IMR-90 (cell line): ENCODE data around the gene CACNA2D3. TPM values are rescaled to one million over a fixed set of nuclear protein-coding genes. Genes with fewer than 3 reads are reported as not detected.

Source experiments
- ATAC-seq: fragments of 200-7000 bp; cut with Tn5 transposase; 2 replicates; pipeline ENCODE4 v1.9.1; 2020; ENCODE audit warnings: low read depth, mild to moderate bottlenecking, moderate library complexity
- BruUV-seq: library from RNA; stranded (reverse); fragments of 400-500 nt; replicated peaks from 2 replicates; lab custom pipeline; 2021; lab: Mats Ljungman, UMichigan
- CTCF ChIA-PET: fragments of 300-600 bp; formaldehyde crosslinking; extraction: SDS; loops from one replicate; lab custom pipeline; 2021; ENCODE audit warnings: antibody characterized with exemption; lab: Yijun Ruan, JAX
- POLR2A ChIA-PET: fragments of 300-600 bp; sonication (Branson Sonifier 250); formaldehyde crosslinking; loops from one replicate; lab custom pipeline; 2022; ENCODE audit warnings: antibody characterized with exemption; ENCODE audit not compliant: unreplicated experiment; lab: Charles Lee
- DNase-seq: peaks from one replicate; pipeline ENCODE4 v3.0.0; 2013
- H2AFZ ChIP-seq: replicated peaks from 2 replicates; pipeline ENCODE3; 2013; ENCODE audit warnings: low read length, mild to moderate bottlenecking; ENCODE audit not compliant: poor library complexity
- H2AK5ac ChIP-seq: 2 replicates; pipeline ENCODE4 v1.6.1; 2013; ENCODE audit warnings: low read depth, low read length, inconsistent platforms
- H2AK9ac ChIP-seq: replicated peaks from 2 replicates; pipeline ENCODE3; 2013; ENCODE audit warnings: mild to moderate bottlenecking, low read depth, low read length, moderate library complexity; ENCODE audit not compliant: poor library complexity
- H2BK120ac ChIP-seq: 2 replicates; pipeline ENCODE4 v1.6.1; 2013; ENCODE audit warnings: low read depth, low read length, inconsistent platforms
- H2BK15ac ChIP-seq: 3 replicates; pipeline ENCODE4 v1.6.1; 2013; ENCODE audit warnings: low read depth, low read length, inconsistent platforms
- H2BK20ac ChIP-seq: 2 replicates; pipeline ENCODE4 v1.6.1; 2013; ENCODE audit warnings: low read depth, mild to moderate bottlenecking, inconsistent platforms, low read length, moderate library complexity
- H2BK5ac ChIP-seq: 2 replicates; pipeline ENCODE4 v1.6.1; 2013; ENCODE audit warnings: mild to moderate bottlenecking, low read depth, low read length, inconsistent platforms; ENCODE audit not compliant: poor library complexity, severe bottlenecking
- H3K14ac ChIP-seq: replicated peaks from 2 replicates; pipeline ENCODE4 v1.6.1; 2013; ENCODE audit warnings: low read depth, low read length, inconsistent platforms
- H3K18ac ChIP-seq: 2 replicates; pipeline ENCODE4 v1.6.1; 2013; ENCODE audit warnings: low read depth, low read length, control low read depth
- H3K23ac ChIP-seq: 2 replicates; pipeline ENCODE4 v1.6.1; 2013; ENCODE audit warnings: low read depth, low read length, inconsistent platforms
- H3K27ac ChIP-seq: 2 replicates; pipeline ENCODE4 v1.5.1; 2013; ENCODE audit warnings: mild to moderate bottlenecking, control low read depth, low read length; ENCODE audit not compliant: insufficient read depth
- H3K27me3 ChIP-seq: 2 replicates; pipeline ENCODE4 v1.6.1; 2013; ENCODE audit warnings: low read length; ENCODE audit not compliant: control insufficient read depth, insufficient read depth
- H3K36me3 ChIP-seq: 2 replicates; pipeline ENCODE4 v1.6.1; 2013; ENCODE audit warnings: low read length, mixed read lengths; ENCODE audit not compliant: control insufficient read depth, insufficient read depth
- H3K4ac ChIP-seq: 2 replicates; pipeline ENCODE4 v1.6.1; 2013; ENCODE audit warnings: low read depth, low read length, inconsistent platforms
- H3K4me1 ChIP-seq: 2 replicates; pipeline ENCODE4 v1.6.1; 2013; ENCODE audit warnings: low read length, mixed read lengths; ENCODE audit not compliant: control insufficient read depth, insufficient read depth
- H3K4me2 ChIP-seq: 2 replicates; pipeline ENCODE4 v1.6.1; 2013; ENCODE audit warnings: low read depth, mild to moderate bottlenecking, control low read depth, low read length, moderate library complexity
- H3K4me3 ChIP-seq: 2 replicates; pipeline ENCODE4 v1.5.1; 2013; ENCODE audit warnings: low read depth, mild to moderate bottlenecking, control low read depth, low read length, moderate library complexity; ENCODE audit not compliant: insufficient read depth
- H3K56ac ChIP-seq: 2 replicates; pipeline ENCODE4 v1.6.1; 2013; ENCODE audit warnings: low read length, inconsistent platforms; ENCODE audit not compliant: insufficient read depth; ENCODE audit errors: extremely low read depth
- H3K79me1 ChIP-seq, 2 experiments: 2 replicates each; pipeline ENCODE4 v1.6.1; 2013; ENCODE audit warnings: low read length in 2 of 2, inconsistent platforms in 1 of 2, low read depth in 1 of 2
- H3K9ac ChIP-seq: 2 replicates; pipeline ENCODE4 v1.6.1; 2013; ENCODE audit warnings: low read depth, low read length, control low read depth
- H3K9me1 ChIP-seq: 2 replicates; pipeline ENCODE4 v1.6.1; 2013; ENCODE audit warnings: low read length, inconsistent platforms; ENCODE audit not compliant: insufficient read depth
- H3K9me3 ChIP-seq: 2 replicates; pipeline ENCODE4 v1.6.1; 2013; ENCODE audit warnings: low read length; ENCODE audit not compliant: control insufficient read depth, insufficient read depth
- H4K20me1 ChIP-seq: 2 replicates; pipeline ENCODE4 v1.6.1; 2013; ENCODE audit warnings: low read length, inconsistent platforms; ENCODE audit not compliant: insufficient read depth
- H4K5ac ChIP-seq: 2 replicates; pipeline ENCODE4 v1.6.1; 2013; ENCODE audit warnings: mild to moderate bottlenecking, low read depth, low read length, control low read depth
- H4K8ac ChIP-seq, 2 experiments: 2 replicates each; pipeline ENCODE4 v1.6.1; 2013; ENCODE audit warnings: low read depth in 2 of 2, low read length in 2 of 2, control low read depth in 1 of 2, inconsistent platforms in 1 of 2
- H4K91ac ChIP-seq: 2 replicates; pipeline ENCODE4 v1.6.1; 2013; ENCODE audit warnings: low read depth, low read length, inconsistent platforms; ENCODE audit not compliant: insufficient read depth
- BHLHE40 ChIP-seq: fragments of 150-350 bp; IDR thresholded peaks from 2 replicates; pipeline ENCODE4 v1.6.1; 2016; ENCODE audit warnings: mild to moderate bottlenecking, low read depth, low read length
- CEBPB ChIP-seq: IDR thresholded peaks from 2 replicates; pipeline ENCODE4 v1.6.1; 2012; ENCODE audit warnings: low read depth, low read length, improper control_type of control experiment
- CHD1 ChIP-seq: IDR thresholded peaks from 2 replicates; pipeline ENCODE4 v1.6.1; 2012; ENCODE audit warnings: low read depth, low read length, improper control_type of control experiment
- CTCF ChIP-seq: conservative IDR thresholded peaks from 2 replicates; pipeline ENCODE4 v1.5.1; 2012; ENCODE audit warnings: mild to moderate bottlenecking, low read depth, low read length, improper control_type of control experiment
- ELK1 ChIP-seq: fragments of 150-350 bp; IDR thresholded peaks from 2 replicates; pipeline ENCODE4 v1.6.1; 2016; ENCODE audit warnings: low read depth, mild to moderate bottlenecking, low read length, moderate library complexity, borderline replicate concordance
- FOS ChIP-seq: fragments of 150-350 bp; IDR thresholded peaks from 2 replicates; pipeline ENCODE4 v1.6.1; 2016; ENCODE audit warnings: low read depth, low read length
- MAFK ChIP-seq: IDR thresholded peaks from 2 replicates; pipeline ENCODE4 v1.6.1; 2012; ENCODE audit warnings: low read depth, low read length, improper control_type of control experiment
- MAZ ChIP-seq: IDR thresholded peaks from 2 replicates; pipeline ENCODE4 v1.6.1; 2012; ENCODE audit warnings: low read depth, mild to moderate bottlenecking, low read length, improper control_type of control experiment, moderate library complexity, borderline replicate concordance
- MXI1 ChIP-seq: IDR thresholded peaks from 2 replicates; pipeline ENCODE4 v1.6.1; 2012; ENCODE audit warnings: low read depth, mild to moderate bottlenecking, low read length, moderate library complexity, borderline replicate concordance
- NFE2L2 ChIP-seq: fragments of 150-350 bp; IDR thresholded peaks from 2 replicates; pipeline ENCODE4 v1.6.1; 2016; ENCODE audit warnings: low read depth, mild to moderate bottlenecking, low read length
- POLR2A ChIP-seq: IDR thresholded peaks from 2 replicates; pipeline ENCODE4 v1.6.1; 2012; ENCODE audit warnings: mild to moderate bottlenecking, low read depth, low read length
- RAD21 ChIP-seq: IDR thresholded peaks from 2 replicates; pipeline ENCODE4 v1.6.1; 2012; ENCODE audit warnings: low read length, improper control_type of control experiment
- RCOR1 ChIP-seq: IDR thresholded peaks from 2 replicates; pipeline ENCODE4 v1.6.1; 2012; ENCODE audit warnings: mild to moderate bottlenecking, low read length, improper control_type of control experiment; ENCODE audit not compliant: insufficient replicate concordance
- RFX5 ChIP-seq: IDR thresholded peaks from 2 replicates; pipeline ENCODE4 v1.8.0; 2012; ENCODE audit warnings: low read depth, mild to moderate bottlenecking, low read length, moderate library complexity
- SMC3 ChIP-seq: fragments of 150-350 bp; IDR thresholded peaks from 2 replicates; pipeline ENCODE4 v1.6.1; 2016; ENCODE audit warnings: low read depth, mild to moderate bottlenecking, antibody characterized with exemption, low read length, moderate library complexity
- USF2 ChIP-seq: fragments of 150-350 bp; IDR thresholded peaks from 2 replicates; pipeline ENCODE4 v1.6.1; 2017; ENCODE audit warnings: mild to moderate bottlenecking, antibody characterized with exemption, low read length, low read depth
- WGBS, 2 experiments: methylation state at CpG; one replicate each; pipeline versions ENCODE4 v1.1.5 to v1.1.7; 2013; ENCODE audit warnings: missing lambda C conversion rate in 2 of 2; ENCODE audit not compliant: insufficient read length in 1 of 2; ENCODE audit errors: extremely low coverage in 2 of 2; 5-methylcytosine and 5-hydroxymethylcytosine counted together
- dilution Hi-C: fragments of 300-500 bp; cut with HindIII; formaldehyde crosslinking; loops from one replicate; pipeline ENCODE4 v1.14.3; 2018; ENCODE audit warnings: low sequenced_read_pairs; ENCODE audit not compliant: unreplicated experiment
- in situ Hi-C: fragments of 300-500 bp; cut with MboI; formaldehyde crosslinking; loops from 3 replicates; pipeline ENCODE4 v1.14.3; 2019; ENCODE audit warnings: low sequenced_read_pairs, inconsistent platforms, mixed read lengths
- intact Hi-C: fragments of 100-400 bp; cut with micrococcal nuclease; formaldehyde crosslinking; loops from 2 replicates; pipeline ENCODE4 v1.10.0; 2022
- polyA plus RNA-seq, 3 experiments: library from polyadenylated mRNA; depleted of rRNA; stranded (reverse); fragments of >200 nt; gene quantifications; 2 replicates each; pipeline ENCODE4 v1.2.3, GENCODE V29; 2012; ENCODE audit warnings: low replicate concordance in 1 of 3
- total RNA-seq: library from RNA; depleted of rRNA; stranded (reverse); fragments of >200 nt; gene quantifications from 2 replicates; pipeline ENCODE4 v1.2.3, GENCODE V29; 2012

Gene CACNA2D3
- total and polyA plus RNA-seq, 2 of the 4 experiments (the other 2 are of a cell fraction) = 0.36 to 0.41 TPM

- no peak for TF ChIP-seq MAZ
- TF ChIP-seq USF2 = no peak
- TF ChIP-seq CHD1 = no peak
- TF ChIP-seq ELK1 = no peak
- no peak for TF ChIP-seq NFE2L2
- TF ChIP-seq BHLHE40 = no peak
- TF ChIP-seq RAD21 = no peak
- TF ChIP-seq MXI1 = no peak
- no peak for TF ChIP-seq MAFK
- TF ChIP-seq RFX5 = no peak
- no peak for TF ChIP-seq RCOR1
- no peak for TF ChIP-seq CEBPB
- TF ChIP-seq SMC3 = no peak
- no peak for TF ChIP-seq FOS
- no peak for TF ChIP-seq CTCF
- no peak for TF ChIP-seq POLR2A
- WGBS, 2 experiments = 0% methylated on average over 1 of the region's 5 CpGs; no CpG with 5 or more reads in 1 of the 2 experiments
- no peak overlapping the region for H2BK5ac ChIP-seq
- no peak overlapping the region for H2BK15ac ChIP-seq
- H3K4ac ChIP-seq = no peak overlapping the region
- DNase-seq = no peak
- intact Hi-C loops = no loop called here
- no peak overlapping the region for H4K5ac ChIP-seq
- H3K23ac ChIP-seq = no peak overlapping the region
- no peaks in the 10 kb centered on the region for H3K27me3 ChIP-seq
- ChIA-PET POLR2A (no interaction called here), CTCF (no interaction called here)
- H3K9ac ChIP-seq = no peak overlapping the region
- H4K20me1 ChIP-seq = no peaks in the 10 kb centered on the region
- no peak overlapping the region for H2BK120ac ChIP-seq
- H3K14ac ChIP-seq = no peak overlapping the region
- no peak for ATAC-seq
- no TSS peak for BruUV-seq
- H3K4me1 ChIP-seq = no peaks in the 10 kb centered on the region
- H4K91ac ChIP-seq = no peak overlapping the region
- no peak overlapping the region for H3K4me2 ChIP-seq
- in situ Hi-C loops = no loop called here
- no peaks in the 10 kb centered on the region for H3K79me1 ChIP-seq
- H3K9me1 ChIP-seq = no peaks in the 10 kb centered on the region
- no peak overlapping the region for H3K18ac ChIP-seq
- no peaks in the 10 kb centered on the region for H3K36me3 ChIP-seq
- H3K56ac ChIP-seq = no peak overlapping the region
- no peak overlapping the region for H2AK9ac ChIP-seq
- H2AK5ac ChIP-seq = no peak overlapping the region
- H4K8ac ChIP-seq = no peak overlapping the region
- H3K27ac ChIP-seq = no peak overlapping the region
- H3K4me3 ChIP-seq = no peak overlapping the region
- H2BK20ac ChIP-seq = no peak overlapping the region
- peaks cover 20% of the 10 kb centered on the region for H3K9me3 ChIP-seq
- H2AFZ ChIP-seq = no peak overlapping the region
- dilution Hi-C loops = no loop called here
Observed at GRCh38 chr3:54202054-54202453, 79.7 kb downstream of the CACNA2D3 start.
